NCI-H1105 (cell line): Measurements from ENCODE around the gene IL34.

Experiments
- DNase-seq: peaks from one replicate; lab custom pipeline; 2025; lab: John Stamatoyannopoulos, UW

The IL34 gene

GRCh38 chr16:70678121-70678897, 31.9 kb downstream of the IL34 start:
- DNase-seq: no peak

DNA sequence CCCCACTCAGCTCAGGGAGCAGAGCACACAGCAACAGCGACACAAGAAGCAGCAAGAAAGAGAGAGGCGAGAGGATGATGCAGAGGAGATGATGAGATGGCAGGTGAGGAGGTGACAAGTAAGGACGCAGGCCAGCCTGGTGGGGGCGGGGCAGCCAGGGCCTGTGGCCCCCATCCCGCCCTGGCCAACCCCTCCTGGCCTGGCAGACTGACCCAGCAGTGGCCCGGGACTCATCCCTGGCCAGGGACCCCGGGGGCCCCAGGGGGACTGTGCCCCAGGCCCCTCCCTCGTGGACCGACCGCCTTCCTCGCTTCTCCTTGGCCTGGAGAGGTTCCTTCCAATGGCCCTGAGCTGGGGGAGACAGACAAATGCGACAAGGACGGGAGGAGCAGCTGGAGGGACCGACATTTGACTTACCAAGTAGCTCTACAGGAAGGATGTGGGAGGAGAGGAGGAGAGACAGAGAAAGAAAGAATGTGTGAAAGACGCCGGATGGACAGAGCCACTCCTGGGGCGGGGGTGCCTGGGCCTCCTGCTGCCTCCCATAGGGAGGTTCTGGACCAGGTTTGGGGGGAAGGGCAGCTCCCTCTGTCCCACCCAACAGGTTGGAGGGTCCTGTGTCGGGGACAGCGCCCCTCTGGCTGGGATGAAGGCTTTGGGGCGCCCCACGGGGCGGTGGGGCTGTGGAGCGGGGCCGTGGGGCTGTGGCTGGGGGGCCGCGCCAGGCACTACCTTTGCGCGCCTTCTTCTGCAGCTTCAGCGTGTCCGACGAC, 32.7 kb downstream of the IL34 start:
- DNase-seq: no peak

DNA sequence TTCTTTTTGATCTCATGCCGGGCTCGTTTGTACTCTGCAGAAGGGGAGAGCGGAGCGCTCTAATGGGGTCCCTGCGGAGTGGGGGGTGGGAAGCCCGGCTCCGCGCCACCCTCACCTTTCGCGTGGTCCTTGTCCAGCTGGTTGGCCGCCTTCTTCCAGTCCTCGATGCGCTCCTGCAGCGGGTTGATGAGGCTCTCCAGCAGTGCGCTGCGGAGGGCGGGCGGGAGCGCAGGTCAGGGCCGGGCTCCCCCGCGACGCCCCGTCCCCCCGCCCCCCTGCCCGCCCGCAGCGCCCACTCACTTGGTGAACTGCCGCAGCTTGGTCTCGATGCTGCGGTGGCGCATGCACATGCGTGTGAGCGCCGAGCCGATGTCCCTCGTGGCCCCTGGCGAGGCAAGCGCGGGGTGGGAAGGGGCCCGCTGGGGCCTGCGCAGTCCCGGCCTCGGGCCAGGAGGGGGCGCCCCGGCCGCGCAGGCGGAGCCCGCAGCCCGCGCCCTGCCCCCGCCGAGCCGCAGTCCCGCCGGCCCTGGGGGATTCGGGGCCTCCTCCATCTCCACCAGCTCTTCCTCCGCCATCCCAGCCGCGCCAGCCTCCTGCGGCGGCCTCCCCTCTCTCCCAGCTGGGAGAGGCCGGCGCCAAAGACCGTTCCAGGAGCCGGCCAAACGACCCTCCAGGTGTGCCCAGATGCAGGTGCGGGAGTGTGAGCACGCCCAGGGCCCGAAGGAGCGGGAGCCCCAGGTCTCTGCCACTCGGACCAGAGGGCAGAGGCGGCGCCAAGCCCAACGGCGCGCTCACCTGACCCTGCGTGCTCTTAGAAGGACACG, 33.5 kb downstream of the IL34 start:
- DNase-seq: no peak

GRCh38 chr16:70680495-70681381, 34.4 kb downstream of the IL34 start:
- DNase-seq: no peak

DNA sequence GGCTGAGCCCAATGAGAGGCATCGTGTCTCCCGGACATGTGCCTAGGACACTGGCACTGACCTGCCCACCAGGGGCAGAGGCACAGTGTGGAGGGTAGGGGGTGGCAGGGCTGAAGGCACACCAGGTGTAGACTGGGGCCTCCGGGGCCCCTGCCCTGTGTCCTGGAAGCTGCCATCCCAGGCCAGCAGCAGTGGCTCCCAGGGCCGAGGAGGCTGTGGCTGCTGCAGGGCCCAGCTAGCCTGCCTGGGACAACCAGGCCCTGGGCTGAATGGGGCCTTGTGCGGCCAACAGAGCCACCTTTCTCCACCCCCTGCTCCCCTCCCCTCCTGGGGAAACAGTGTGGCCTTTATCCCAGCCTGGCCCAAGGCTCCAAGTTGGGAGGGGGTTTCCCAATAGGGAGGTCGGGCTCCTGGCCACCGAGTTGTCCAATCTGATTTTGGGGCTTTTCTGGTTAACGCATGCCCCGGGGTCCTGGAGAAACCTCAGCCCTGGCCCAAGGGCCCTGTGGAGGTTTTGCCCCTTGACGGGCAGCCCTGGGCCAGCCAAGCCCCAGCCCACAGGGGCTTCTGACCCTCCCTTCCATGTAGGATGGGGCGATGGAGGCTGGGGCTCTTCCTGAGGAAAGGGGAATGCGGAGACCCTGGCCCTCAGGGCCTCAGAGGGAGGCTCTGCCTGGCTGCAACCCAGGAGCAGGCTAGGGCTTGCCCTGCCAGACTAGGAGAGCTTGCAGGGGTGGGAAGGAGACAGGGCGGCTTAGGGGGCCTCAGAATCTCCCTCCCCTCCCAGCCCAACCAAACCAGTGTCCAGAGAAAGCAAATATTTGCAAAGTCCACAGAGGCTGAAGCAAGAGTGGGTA, 35.3 kb downstream of the IL34 start:
- DNase-seq: no peak

DNA sequence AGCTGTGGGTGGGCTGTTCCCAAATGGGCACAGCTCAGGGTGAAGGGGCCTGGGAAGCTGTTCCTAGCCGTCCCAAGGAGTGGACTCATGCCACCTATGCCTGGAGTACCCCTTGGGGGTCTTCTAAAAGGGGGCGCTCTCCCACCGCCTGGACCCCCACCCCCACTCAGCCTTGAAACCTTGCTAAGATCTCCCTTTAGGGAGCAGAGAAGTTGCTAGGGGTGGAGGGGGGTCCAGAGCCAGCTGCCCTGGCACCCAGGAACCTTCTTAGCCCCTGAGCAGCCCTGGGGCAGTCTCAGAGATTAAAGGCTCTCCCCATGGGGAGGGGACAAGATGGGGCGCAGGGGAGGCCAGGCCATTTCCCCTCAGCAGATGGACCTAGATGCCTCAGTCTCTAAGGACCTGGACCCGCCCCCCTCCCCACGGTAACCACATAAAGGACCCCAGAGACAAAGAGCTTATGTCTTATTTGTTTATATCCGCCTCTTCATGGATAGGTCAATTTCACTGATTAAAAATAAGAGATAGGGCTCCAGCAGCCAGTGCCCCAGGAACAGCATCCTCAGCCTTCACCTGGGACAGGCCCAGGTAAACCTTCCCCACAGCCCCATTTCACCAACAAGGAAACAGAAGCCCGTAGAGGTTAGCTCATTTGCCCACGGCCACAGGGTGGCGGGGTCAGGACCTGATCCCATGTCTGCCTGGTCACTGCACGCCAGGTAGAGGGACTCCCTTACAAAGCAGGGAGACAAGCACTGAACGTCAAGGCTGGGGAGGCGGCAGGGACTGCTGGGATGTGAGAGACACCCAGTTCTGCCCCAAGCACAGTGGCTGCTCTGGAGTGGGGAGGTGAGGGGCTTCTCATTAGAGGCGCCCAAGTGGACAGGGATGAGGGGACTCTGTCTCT, 36.1 kb downstream of the IL34 start:
- DNase-seq: no peak

DNA sequence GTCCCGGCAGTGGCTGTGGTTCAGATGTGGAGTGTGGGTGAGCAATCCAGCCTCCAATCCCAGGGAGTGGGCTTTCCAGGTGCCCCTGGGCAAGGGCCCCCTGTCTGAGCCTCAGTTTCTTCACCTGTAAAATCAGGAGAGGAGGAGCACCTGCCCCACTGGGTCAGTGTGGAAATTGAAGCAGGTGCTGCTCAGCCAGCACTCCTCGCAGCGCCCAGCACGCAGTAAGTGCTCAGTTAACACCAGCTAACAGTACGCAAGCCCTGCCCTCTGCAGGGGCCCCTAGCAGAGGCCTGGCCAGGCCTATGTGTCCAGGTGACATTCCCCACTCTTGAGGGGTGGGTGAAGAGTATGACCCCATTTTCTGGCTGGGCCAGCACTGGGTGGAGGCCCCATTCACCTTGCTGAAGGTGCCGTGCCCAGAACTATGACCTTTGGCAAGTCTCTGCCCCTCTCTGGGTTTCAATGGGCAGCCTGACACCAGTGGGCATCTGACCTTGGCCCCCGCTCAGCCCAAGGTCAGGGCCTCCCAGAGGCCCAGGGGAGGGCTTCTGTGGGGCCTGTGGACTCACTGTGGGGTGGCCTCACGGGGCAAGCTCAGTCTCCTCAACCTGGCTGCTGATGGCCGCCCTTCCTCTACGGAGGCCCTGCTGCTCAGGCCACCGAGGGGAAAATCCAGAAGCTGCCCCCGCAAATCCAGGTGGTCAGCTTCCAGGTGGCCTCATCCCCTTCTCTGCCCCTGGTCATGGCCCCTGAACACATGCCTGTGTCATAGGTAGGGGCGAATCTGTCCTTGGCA, 37.0 kb downstream of the IL34 start:
- no peak for DNase-seq

DNA sequence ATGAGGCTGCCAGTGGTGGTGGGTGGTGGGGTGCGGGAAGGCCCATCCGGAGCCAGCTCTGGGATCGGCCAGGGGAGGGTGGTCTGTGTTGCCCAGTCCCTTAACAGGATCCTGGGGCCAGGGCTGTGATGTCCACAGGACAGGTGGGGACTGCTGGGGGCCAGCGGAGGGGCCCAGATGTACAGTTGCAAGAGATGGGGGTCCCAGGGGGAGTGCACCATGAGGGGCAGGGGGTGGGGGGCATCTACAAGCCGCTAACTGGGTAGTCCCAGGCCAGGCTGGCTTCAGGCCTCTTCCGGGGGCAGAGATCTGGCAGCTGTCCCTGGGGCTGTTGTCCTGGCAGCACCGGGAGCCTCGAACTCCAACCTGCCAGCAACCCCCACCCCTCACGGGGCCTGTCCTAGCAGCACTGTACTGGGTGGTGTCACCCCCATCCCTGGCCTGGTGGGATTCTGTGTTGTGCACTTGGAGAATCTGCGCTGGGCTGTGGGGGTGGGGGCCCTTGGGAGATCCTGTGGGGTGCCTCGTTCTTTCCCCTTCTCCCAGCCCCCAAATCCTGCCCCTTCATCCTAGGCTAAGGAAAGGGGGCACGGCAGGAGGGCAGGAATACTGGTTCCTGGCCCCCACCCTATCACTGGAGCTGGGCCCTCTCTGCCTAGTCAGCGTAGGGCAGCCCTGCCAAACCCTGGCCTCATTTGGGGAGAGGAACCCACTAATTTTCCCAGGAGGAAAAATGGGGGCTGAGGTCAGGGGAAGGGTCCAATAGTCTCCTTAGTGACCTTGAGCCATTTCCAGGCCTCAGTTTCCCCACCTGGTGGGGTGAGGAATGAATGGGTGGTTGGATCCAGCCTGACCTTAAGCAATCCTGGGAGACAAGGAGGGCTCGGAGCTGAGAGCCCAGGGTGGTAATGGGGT, 38.0 kb downstream of the IL34 start:
- DNase-seq: no peak

DNA sequence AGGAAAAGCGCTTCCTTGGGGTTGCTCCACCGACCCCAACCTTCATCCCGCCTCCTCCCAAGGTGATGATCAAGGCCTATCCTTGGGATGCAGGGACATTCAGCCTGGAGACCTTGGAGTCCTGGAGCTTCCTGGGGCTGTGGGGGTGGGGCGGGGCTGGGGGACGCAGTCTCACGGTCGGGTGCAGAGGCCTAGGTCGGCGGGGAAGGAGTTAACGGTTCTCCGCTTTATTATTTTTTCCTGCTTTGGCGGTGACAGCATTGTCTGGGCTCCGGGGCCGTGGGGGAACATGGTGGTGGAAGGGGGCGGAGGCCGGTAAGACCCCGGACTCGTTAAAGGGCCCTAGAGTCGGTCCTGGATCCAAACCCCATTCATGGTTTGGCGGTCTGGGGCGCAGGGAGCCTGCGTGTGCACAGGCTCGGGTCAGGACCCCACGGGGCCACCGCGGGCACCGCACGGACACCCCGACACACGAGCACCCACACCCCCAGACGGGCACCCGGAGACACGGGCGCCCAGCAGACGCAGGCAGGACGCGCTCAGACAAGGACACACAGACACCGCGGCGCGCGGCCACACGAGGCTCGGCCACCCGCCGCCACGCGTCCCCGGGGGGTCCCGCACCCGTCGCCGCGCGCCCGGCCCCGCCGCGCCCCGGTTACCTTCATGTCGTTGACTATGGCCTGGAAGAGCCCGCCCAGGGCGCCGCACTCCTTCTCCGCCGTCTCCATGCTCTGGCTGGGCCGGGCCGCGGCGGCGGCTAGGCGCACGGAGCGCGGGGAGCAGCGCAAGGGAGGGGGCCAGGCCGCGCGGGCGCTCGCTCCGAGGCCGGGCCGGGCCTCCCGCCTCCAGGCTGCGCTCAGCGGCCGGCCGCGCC, 38.9 kb downstream of the IL34 start:
- DNase-seq: no peak

DNA sequence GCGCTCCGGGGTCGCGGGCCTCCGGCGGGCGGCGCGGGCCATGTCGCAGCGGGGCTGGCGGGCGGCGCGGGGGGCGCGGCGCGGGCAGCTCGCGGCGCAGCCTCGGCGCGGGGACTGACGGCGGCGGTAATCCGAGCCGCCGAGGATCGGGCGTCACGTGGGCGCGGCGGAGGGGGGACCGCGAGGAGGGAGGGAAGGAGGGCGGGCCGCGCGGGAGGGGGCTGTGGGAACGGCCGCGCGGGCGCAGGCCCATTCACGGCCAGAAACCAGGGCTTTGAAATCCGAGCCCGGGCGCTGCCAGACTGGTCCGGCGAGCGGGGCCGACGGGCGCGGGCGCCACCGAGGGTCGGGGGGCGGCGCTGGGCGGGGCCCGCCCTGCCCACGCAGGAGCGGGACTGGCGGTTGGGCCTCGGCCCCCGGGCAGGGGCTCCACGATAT, 39.6 kb downstream of the IL34 start, which contains the start of gene MTSS2:
Gene MTSS2 (minus strand): TSS at position 116 of the 438 bp plus-strand sequence. CDS start 262 bp downstream, outside the sequence.
- peak; percentile 34 for DNase-seq

- DNase-seq: no peak
Measured at GRCh38 chr16:70686376-70687101, 40.2 kb downstream of the IL34 start.

DNA sequence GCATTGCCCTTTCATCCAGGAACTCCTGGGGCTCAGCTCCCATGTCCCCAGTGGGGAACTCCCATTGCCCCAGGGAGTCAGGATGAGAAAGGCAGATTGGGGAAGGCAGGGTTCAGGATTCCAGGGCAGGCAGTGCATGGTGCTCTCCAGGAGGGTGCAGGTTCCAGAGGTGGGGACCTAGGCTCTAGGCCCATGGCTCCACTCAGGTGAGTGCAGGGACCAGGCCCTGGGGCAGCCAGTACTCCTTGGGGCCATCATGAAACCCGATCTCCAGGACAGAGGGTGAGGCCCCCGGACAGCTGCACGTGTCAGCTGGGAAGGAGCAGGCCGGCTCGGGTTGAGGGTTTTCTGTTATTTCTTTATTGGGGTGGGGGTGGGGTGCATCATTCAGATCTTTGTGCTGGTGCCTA, 40.7 kb downstream of the IL34 start:
- DNase-seq: no peak

DNA sequence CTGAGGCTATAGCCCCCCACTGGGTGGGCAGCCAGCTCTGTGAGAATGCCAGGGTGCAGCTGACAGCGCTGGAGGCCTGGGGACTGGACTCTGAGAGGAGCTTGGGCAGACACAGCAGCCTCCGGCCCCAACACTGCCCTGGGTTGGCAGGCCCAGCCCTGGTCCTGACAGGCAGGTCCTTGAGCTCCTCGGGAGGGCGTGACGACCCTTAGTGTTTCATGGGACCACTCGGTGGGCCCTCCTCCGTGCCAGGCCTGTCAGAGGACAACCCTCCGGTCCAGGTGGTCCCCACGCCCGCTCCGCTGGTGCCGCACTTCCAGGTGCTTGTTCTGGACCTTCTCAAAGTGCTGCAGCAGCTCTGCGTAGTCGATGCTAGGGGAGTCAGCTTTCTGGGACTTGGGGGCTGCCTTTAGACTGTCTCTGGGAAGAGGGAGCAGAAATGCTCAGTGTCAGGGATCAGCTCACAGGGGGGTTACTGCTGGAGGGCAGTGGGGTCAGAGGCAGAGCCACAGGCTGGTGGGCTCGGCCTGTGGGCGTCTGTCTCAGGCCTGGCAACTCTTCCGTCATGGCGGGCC, 41.4 kb downstream of the IL34 start:
- DNase-seq: no peak

- no peak for DNase-seq
Measured at GRCh38 chr16:70688246-70688742, 41.9 kb downstream of the IL34 start.
